ENCODE data around the gene MCM9.

GRCh38 chr6:118860363-118860762 is 74.6 kb downstream of the MCM9 start:
- TF ChIP-seq, protein P1, sequence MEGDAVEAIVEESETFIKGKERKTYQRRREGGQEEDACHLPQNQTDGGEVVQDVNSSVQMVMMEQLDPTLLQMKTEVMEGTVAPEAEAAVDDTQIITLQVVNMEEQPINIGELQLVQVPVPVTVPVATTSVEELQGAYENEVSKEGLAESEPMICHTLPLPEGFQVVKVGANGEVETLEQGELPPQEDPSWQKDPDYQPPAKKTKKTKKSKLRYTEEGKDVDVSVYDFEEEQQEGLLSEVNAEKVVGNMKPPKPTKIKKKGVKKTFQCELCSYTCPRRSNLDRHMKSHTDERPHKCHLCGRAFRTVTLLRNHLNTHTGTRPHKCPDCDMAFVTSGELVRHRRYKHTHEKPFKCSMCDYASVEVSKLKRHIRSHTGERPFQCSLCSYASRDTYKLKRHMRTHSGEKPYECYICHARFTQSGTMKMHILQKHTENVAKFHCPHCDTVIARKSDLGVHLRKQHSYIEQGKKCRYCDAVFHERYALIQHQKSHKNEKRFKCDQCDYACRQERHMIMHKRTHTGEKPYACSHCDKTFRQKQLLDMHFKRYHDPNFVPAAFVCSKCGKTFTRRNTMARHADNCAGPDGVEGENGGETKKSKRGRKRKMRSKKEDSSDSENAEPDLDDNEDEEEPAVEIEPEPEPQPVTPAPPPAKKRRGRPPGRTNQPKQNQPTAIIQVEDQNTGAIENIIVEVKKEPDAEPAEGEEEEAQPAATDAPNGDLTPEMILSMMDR (IDR thresholded peaks at IDR 0.05): no peak
- TF ChIP-seq RAD21 (conservative IDR thresholded peaks at IDR 0.05 in 1 of 2, IDR thresholded peaks at IDR 0.05 in 1 of 2) (no peak), CEBPB (IDR thresholded peaks at IDR 0.05) (no peak), CHD4 (IDR thresholded peaks at IDR 0.05; ENCODE audit: borderline replicate concordance) (no peak), EP300 (IDR thresholded peaks at IDR 0.05) (no peak), HDAC2 (IDR thresholded peaks at IDR 0.05) (no peak), FOSB (CRISPR knock-in tag; IDR thresholded peaks at IDR 0.05) (no peak), HEYL (CRISPR knock-in tag; IDR thresholded peaks at IDR 0.05) (no peak)
- TF ChIP-seq, protein P2, sequence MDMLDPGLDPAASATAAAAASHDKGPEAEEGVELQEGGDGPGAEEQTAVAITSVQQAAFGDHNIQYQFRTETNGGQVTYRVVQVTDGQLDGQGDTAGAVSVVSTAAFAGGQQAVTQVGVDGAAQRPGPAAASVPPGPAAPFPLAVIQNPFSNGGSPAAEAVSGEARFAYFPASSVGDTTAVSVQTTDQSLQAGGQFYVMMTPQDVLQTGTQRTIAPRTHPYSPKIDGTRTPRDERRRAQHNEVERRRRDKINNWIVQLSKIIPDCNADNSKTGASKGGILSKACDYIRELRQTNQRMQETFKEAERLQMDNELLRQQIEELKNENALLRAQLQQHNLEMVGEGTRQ (IDR thresholded peaks at IDR 0.05): no peak

All from A549 (cell line).